Omental fat pad (tissue), 4 donors: ENCODE measurements around the gene NPL. TPM values are rescaled to one million over a fixed set of nuclear protein-coding genes. Genes with fewer than 3 reads are reported as not detected.

ENCODE experiments used
- ATAC-seq: fragments of 150-250 bp; one replicate; pipeline ENCODE4 v1.9.1; 2016; ENCODE audit warnings: mild to moderate bottlenecking, moderate library complexity; ENCODE audit not compliant: low FRiP score
- DNase-seq: peaks from one replicate; pipeline ENCODE4 v3.0.0-alpha.2; 2019; ENCODE audit warnings: low spot score
- total RNA-seq, 4 donors: library from RNA; depleted of rRNA; stranded (reverse); fragments of >200 nt; gene quantifications; one replicate each; pipeline ENCODE4 v1.1.0, GENCODE V29; 2016
- TF ChIP-seq, protein P1 (sequence below), 3 donors: fragments of 450-650 bp; IDR thresholded peaks; one replicate each; pipeline ENCODE4 v1.5.1; 2016 to 2017; ENCODE audit warnings: antibody characterized with exemption in 3 of 3, mild to moderate bottlenecking in 3 of 3, moderate library complexity in 2 of 3

Gene NPL
- total RNA-seq, 4 donors from 2014 or later, result 18.5 to 39.9 (median 26.0) TPM

DNA sequence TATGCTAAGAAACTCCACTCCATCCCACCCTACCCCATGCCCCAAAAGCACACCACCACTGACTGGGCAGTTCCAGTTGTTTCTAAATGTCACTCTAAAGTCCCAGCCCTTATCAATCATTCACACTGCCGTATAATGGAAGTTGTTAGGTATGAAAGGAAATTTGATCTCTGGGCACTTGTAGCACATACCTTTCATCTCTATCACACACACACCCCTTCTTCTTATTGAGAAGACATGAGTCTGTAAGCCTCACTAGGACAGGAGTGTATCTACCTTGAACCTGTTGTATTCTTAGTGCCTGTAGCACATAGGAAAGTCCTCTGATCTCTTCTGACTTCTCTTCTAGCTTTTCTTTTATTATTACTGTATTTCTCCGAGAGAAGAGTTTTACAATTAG, 27.3 kb downstream of the NPL start:
- TF ChIP-seq, protein P1, sequence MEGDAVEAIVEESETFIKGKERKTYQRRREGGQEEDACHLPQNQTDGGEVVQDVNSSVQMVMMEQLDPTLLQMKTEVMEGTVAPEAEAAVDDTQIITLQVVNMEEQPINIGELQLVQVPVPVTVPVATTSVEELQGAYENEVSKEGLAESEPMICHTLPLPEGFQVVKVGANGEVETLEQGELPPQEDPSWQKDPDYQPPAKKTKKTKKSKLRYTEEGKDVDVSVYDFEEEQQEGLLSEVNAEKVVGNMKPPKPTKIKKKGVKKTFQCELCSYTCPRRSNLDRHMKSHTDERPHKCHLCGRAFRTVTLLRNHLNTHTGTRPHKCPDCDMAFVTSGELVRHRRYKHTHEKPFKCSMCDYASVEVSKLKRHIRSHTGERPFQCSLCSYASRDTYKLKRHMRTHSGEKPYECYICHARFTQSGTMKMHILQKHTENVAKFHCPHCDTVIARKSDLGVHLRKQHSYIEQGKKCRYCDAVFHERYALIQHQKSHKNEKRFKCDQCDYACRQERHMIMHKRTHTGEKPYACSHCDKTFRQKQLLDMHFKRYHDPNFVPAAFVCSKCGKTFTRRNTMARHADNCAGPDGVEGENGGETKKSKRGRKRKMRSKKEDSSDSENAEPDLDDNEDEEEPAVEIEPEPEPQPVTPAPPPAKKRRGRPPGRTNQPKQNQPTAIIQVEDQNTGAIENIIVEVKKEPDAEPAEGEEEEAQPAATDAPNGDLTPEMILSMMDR (IDR thresholded peaks at IDR 0.05), result no peak
- ATAC-seq, result no peak

DNA sequence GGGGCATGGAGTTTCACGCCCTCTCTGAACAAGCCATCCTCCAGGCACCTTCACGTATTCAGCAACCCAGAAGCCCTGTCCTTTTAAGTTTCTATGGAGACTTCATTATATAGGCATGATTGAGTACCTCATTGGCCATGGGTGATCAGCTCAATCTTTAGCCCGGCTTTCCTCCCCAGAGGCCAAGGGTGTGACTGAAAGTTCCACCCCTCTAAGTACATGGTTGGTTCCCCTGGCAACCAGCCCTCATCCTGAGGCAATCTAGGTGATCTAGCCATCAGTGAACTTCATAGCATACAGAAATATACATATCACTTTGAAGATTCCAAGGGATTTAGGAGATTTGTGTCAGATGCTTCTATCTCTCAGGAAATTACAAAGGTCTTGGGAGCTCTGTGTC, 28.2 kb downstream of the NPL start:
- TF ChIP-seq, protein P1 (IDR thresholded peaks at IDR 0.05), result no peak
- no peak for ATAC-seq
- no peak for DNase-seq

More for the DNA sequence above, 27.3 kb downstream of the NPL start:
- DNase-seq, result no peak

DNA sequence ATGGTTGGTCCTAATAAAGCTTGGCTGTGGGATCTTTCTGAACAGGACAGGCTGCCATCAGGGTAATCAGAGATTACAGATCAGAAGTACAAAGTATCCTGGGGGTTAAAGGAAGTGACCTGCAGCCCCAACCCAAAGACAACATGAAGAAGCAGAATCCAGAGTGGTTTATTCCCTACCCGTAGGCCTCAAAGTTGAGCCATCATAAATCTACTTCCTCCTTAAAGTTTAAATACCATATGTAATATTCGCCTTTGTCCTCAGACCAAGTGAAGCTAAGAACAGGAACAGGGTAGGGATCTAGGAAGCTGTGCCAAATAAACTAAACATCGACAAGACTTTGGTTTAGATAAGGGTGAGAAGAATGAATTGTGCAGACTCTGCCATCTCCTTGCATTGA, 33.6 kb downstream of the NPL start:
- no peak for DNase-seq
- ATAC-seq, result no peak
- TF ChIP-seq, protein P1 (IDR thresholded peaks at IDR 0.05), result no peak

DNA sequence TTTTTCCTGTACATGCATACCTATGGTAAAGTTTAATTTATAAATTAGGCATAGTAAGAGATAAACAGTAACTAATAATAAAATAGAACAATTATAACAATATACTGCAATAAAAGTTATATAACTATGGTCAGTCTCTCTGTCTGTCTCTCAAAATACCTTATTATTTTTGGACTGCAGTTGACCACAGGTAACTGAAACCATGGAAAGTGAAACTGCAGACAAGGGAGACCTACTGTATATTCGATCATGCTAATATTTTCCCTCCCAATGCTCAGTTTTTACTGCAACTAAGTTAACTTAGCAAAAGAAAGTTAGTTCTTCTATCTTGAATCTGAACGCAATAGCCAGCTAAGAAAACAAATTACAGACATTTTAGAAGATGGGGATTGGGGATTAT, 37.3 kb downstream of the NPL start:
- DNase-seq (no peak), ATAC-seq (no peak)
- TF ChIP-seq, protein P1 (IDR thresholded peaks at IDR 0.05), result no peak

DNA sequence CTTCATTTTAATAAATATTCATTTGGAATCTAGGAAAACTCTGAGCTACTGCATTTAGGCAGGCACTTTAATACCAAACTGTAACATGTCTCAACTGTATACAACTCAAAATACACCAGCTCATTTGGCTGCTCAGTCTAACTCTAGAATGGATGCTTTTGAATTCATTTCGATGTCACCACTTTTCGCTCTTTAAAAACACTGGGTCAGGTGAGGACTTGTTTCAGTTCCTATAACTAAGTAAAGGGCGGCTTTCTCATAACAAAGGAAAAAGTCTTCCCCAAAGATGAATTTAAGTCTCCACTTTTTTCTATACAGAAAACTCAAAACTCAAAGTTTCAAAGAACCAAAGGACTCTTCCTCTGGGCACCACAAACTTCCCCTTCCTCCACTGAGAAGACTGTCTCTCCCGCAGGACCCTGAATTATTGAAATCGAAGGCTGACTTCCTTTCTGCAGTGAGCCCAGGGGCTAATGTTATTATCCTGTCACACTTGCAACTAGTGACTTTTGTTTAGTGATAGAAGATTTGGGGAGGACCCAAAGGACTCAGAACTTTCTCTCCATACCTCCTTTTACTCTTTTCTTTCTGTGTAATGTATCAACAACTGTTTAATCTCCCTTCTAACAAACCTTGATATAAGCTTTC, 39.8 kb downstream of the NPL start:
- ATAC-seq, result no peak
- DNase-seq, result no peak
- TF ChIP-seq, protein P1 (IDR thresholded peaks at IDR 0.05), result no peak

DNA sequence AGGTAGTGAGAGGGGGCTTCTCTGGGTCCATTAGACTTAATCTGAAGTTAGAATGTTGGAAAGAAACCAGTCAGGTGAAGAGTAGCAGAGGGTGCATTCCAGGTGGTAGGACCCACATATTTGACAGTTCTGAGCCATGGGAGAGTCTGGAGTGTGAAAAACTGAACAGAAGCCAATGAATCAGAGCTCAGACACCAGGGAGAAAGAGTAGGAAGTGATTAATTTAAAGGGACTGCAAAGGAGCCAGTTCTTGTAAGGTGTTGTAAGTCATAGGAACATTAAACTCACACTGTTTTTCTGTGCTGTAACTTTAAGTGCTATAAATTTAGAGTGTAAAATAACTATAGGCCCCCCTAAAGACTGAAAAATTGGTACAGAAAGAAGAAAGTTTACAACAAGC, 43.7 kb downstream of the NPL start:
- no peak for DNase-seq
- no peak for ATAC-seq
- TF ChIP-seq, protein P1 (IDR thresholded peaks at IDR 0.05), result no peak

DNA sequence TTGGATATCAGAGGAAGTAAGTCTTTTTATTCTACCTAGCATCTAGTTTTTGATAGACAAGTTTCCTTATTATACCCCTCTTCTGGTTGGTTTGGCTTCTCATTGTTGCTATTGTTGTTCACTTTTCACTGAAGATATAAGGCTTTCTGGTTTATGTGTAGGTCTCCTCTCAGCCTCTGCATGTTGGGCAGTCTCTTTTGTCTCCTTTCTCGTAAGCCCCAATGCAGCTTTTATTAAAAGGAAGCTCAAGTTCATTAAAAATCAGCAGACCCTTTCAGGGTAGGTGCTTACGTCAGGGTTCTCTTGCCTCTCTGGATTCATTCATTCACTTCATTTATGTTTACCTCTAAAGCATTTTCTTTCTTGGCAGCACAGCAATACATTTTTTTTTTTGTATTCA, 44.8 kb downstream of the NPL start:
- no peak for ATAC-seq
- TF ChIP-seq, protein P1 (IDR thresholded peaks at IDR 0.05), result no peak
- DNase-seq, result no peak
